Vagina (tissue), 2 donors: Measurements from ENCODE around the gene CHI3L1.

Experiments used
- CTCF ChIP-seq, 3 experiments: fragments of 450-650 bp in 2 of 3; fragments of 200-600 bp in 1 of 3; sonication (generic) in 1 of 3; IDR thresholded peaks; one replicate each; pipeline ENCODE4 v1.5.1; 2017 to 2019; ENCODE audit warnings: antibody characterized with exemption in 3 of 3, mild to moderate bottlenecking in 2 of 3, moderate library complexity in 2 of 3
- POLR2A ChIP-seq, 2 donors: fragments of 450-650 bp; IDR thresholded peaks; one replicate each; pipeline ENCODE4 v1.6.1; 2017; ENCODE audit warnings: antibody characterized with exemption in 2 of 2, mild to moderate bottlenecking in 2 of 2, moderate library complexity in 2 of 2
- POLR2AphosphoS5 ChIP-seq, 2 donors: sonication (generic); formaldehyde crosslinking; IDR thresholded peaks; one replicate each; pipeline ENCODE4 v1.9.0; 2017; ENCODE audit warnings: antibody characterized with exemption in 2 of 2, mild to moderate bottlenecking in 2 of 2, low read depth in 1 of 2; ENCODE audit not compliant: insufficient read depth in 1 of 2

- TF ChIP-seq CTCF (IDR thresholded peaks at IDR 0.05) = no peak
- no peak for TF ChIP-seq POLR2A (IDR thresholded peaks at IDR 0.05)
- TF ChIP-seq POLR2AphosphoS5 (IDR thresholded peaks at IDR 0.05; ENCODE audit: insufficient read depth in 1 of 2, low read depth in 1 of 2) = no peak
Observed at GRCh38 chr1:203199481-203199815, 12.9 kb upstream of the CHI3L1 start.
